ENCODE data around the gene LRRC34.

LRRC34 gene

DNA sequence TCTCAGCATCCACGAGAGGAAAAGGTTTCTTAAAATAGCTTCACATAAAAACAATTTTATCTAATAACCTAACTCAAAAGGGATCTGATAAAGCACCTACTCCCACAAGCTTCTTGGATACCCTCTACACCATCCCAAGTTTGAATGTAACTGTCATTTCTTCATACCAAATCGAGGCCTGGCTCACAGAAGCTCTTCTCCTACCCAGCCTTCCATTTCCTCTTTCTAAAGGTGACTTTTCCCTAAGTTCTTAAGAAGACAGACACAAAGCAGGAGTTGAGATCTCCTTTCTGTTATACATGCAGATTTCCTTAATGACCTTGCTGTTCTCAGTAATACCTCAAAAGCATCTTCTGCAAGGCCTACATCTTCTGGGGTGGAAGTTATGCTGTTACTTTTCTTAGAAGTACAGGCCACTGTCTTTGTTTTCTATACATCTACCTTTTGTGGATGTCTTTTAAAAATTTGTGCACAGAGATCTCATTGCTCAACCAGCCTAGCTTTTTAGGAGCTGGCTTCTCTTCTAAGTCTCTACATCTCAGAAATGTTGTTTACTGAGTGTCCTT is 3.4 kb downstream of the LRRC34 start:
- DNase-seq (ENCODE audit: low spot score): no peak
- TF ChIP-seq, protein P1, sequence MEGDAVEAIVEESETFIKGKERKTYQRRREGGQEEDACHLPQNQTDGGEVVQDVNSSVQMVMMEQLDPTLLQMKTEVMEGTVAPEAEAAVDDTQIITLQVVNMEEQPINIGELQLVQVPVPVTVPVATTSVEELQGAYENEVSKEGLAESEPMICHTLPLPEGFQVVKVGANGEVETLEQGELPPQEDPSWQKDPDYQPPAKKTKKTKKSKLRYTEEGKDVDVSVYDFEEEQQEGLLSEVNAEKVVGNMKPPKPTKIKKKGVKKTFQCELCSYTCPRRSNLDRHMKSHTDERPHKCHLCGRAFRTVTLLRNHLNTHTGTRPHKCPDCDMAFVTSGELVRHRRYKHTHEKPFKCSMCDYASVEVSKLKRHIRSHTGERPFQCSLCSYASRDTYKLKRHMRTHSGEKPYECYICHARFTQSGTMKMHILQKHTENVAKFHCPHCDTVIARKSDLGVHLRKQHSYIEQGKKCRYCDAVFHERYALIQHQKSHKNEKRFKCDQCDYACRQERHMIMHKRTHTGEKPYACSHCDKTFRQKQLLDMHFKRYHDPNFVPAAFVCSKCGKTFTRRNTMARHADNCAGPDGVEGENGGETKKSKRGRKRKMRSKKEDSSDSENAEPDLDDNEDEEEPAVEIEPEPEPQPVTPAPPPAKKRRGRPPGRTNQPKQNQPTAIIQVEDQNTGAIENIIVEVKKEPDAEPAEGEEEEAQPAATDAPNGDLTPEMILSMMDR (IDR thresholded peaks at IDR 0.05; ENCODE audit: extremely low read depth, insufficient read depth, missing control alignments): no peak
- in situ Hi-C loops (cut with MboI; ENCODE audit: low pct_unique_long_range_greater_than_20kb, low sequenced_read_pairs, unreplicated experiment): no loop called here

DNA sequence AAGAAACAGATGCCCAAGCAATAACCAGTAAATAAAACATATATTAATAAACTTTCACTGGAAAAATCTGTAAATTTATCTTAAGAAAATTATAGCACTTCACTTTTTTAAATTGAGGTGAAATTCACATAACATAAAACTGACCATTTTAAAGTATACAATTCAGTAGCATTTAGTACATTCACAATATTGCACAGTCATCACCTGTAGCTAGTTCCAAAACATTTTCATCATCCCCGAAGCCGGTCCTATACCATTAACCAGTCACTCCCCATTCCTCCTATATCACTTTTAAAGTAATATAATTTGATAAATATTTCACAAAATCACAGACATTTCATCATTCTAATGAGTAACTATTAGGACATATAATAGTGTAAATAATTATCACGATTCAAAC is 8.0 kb downstream of the LRRC34 start:
- in situ Hi-C loops (cut with MboI; ENCODE audit: low pct_unique_long_range_greater_than_20kb, low sequenced_read_pairs, unreplicated experiment): no loop called here
- no peak for DNase-seq (ENCODE audit: low spot score)
- TF ChIP-seq, protein P1 (IDR thresholded peaks at IDR 0.05; ENCODE audit: extremely low read depth, insufficient read depth, missing control alignments): no peak

DNA sequence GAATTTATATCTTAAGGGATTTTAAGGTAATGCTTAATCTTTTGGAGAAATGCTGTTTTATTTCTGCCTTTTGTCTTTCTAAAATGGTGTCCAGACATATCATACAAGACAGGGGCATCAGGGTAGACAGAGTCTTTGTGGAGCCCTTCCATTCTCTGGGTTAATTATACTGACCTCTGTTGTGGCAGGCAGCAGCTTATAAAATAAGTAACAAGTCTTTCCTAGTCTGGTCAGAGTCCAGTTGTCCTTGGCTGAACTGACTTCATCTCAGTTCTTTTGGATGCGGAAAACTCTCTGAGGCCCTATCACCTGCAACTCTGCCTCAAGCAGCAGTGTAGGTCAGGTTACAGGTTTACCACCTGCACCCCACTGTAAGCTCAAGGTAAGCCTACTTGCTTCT is 20.3 kb downstream of the LRRC34 start:
- no peak for DNase-seq (ENCODE audit: low spot score)
- in situ Hi-C loops (cut with MboI; ENCODE audit: low pct_unique_long_range_greater_than_20kb, low sequenced_read_pairs, unreplicated experiment): no loop called here
- TF ChIP-seq, protein P1 (IDR thresholded peaks at IDR 0.05; ENCODE audit: extremely low read depth, insufficient read depth, missing control alignments): no peak

DNA sequence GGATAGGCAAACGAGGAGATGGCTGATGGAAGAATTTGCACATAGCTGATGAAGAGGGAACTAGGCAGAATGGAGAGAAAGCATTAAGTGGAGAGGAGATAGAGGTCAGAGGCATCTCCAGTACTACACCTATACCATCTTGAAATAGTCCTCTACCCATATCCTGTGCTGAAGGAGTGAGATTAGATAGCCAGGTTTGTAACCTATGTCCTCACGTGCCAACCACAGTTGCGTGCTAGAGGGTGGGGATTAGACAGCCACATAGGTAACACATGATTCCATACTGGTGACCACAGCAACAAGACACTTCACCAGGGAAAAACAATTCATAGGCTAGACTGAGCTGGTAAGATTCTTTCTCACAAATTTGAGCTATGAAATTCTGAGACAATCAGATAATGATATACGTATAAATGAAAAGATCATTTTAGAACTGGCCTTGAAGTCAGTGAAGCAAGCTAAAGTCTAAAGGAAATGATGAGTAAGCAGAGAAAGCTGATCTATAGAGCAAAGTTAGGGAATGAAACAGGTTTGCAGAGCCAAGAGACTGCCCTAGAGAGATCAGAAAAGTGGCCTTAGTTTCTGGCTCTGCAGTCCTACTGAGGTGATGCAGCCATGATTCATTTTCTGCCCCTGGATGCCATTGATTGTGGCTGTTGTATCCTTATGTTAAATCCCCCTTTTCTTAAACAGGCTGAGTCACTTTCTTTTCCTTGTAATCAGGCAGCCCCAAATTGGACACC is 21.8 kb downstream of the LRRC34 start:
- in situ Hi-C loops (cut with MboI; ENCODE audit: low pct_unique_long_range_greater_than_20kb, low sequenced_read_pairs, unreplicated experiment): no loop called here
- no peak for DNase-seq (ENCODE audit: low spot score)
- TF ChIP-seq, protein P1 (IDR thresholded peaks at IDR 0.05; ENCODE audit: extremely low read depth, insufficient read depth, missing control alignments): no peak

DNA sequence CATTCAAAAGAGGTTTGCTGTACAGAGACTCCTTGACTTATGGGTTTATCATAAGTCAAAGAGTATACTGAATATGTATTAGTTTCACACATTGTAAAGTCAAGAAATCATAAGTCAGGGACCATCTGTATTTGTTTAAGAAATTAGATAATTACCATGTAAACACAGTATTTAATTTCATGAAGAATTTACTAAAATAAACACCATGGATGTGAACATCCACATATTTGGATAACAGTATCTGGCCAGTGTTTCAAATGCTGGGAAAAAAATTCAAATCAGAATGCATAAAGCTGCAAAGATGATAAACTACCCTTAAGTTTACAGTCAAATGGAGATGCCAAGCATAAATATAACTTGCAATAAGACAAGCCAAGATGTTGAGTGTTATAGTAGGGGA is 22.5 kb downstream of the LRRC34 start:
- DNase-seq (ENCODE audit: low spot score): no peak
- TF ChIP-seq, protein P1 (IDR thresholded peaks at IDR 0.05; ENCODE audit: extremely low read depth, insufficient read depth, missing control alignments): no peak
- in situ Hi-C loops (cut with MboI; ENCODE audit: low pct_unique_long_range_greater_than_20kb, low sequenced_read_pairs, unreplicated experiment): no loop called here

DNA sequence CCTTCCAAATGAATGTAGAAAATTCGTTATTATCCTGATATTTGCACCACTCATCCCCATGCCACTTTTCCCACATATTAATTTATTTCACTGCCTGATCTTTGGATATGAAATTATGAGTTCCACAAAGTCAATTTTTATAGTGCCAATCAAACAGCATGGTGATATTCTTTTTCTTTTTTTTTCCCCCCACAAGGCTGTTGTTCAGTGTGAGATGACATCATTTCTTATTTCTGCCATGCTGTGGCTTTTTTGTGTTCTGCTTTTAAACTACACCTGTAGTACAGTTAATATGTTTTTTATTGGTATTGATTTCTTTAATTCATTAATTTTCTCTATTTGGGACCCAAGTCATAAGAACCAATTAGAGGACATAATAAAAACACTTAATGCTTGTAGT is 24.9 kb downstream of the LRRC34 start:
- in situ Hi-C loops (cut with MboI; ENCODE audit: low pct_unique_long_range_greater_than_20kb, low sequenced_read_pairs, unreplicated experiment): no loop called here
- no peak for DNase-seq (ENCODE audit: low spot score)
- TF ChIP-seq, protein P1 (IDR thresholded peaks at IDR 0.05; ENCODE audit: extremely low read depth, insufficient read depth, missing control alignments): no peak
